NCI-H82 treated with DMSO at 0.1 percent for 48 hours (cell line): ENCODE measurements around the gene CD59.
"Not testable (repeated sequence)": the region's sequence is repeated elsewhere in the genome, so short reads cannot be mapped to it uniquely, and the experiment has no call there.

Experiments used
- DNase-seq: peaks from one replicate; lab custom pipeline; 2025; ENCODE audit not compliant: unreplicated experiment; lab: John Stamatoyannopoulos, UW

The CD59 gene

DNA sequence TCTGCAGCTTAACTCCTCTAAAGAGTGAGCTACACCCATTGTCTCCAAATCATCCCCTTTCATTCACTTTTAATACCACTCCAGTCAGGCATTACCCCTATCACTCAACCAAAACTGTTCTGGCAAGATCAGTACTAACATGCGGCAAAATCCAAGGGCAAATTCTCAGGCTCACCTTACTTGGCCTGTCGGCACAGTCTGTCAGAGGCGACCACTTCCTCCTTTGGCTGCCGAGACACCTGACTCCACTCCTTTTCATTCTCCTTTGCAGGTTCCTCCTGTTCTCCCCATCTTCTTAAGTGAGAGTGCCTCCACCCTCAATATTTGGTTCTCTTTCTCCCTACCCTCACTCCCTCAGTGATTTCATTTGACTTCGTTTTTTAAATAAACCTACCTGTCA, 39.8 kb downstream of the CD59 start:
- DNase-seq, result no peak

DNA sequence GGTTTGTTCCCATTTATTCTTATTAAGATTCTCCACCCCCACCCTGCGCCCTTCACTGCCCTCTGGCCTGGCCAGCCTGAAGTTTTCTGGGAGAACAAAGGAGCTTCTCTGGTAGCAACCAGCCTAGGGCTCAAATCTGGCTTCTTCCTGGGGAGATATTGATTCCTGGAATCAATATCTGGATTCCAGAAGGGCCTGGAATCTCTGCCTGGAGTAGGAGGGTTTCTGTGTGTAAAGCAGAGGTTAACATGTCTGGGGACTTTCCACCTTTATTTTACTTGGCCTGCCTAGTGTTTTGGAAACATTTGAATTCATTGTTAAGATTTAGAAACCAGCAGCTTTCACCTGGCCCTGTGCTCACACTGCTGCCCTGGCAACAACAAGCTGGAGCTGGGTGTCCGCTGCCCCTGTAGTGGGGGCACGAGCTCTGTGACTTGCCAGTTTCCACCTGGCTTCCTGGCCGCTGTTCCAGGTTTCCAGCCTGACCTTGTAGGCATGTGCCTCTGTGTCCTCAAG, 41.1 kb downstream of the CD59 start:
- no peak for DNase-seq

DNA sequence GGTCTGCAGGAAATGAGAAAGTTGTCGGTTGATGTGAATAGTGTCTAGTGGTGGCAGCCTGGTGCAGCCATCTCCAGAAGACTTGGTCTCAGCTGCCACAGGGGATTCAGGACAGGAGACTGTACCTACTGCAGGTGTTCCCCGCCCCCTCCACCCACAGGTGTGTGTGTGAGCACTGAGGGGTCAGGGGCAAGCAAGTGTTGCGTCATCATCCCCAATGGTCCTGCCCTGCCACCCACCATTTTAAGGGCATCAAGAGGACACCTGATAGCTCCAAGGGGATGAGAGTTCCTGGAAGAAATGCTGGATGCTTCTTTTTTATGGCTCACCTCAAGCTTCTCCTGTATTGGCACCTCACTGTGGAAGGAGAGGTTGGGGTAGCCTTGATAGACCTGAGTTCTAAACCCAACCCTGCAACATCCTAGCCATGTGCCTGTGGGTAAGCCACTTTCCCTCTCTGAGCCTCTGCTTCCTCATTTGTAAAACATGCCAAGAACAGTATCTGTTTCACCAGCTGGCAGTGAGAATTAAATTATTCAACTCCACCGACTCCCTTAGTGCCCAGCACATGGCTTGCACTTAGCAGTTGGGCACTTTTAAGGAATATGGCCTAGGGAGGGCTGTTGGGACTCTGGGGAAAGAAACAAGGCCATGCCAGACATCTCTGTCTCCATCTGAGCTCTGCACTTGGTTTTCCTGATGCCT, 41.7 kb downstream of the CD59 start:
- no peak for DNase-seq

DNA sequence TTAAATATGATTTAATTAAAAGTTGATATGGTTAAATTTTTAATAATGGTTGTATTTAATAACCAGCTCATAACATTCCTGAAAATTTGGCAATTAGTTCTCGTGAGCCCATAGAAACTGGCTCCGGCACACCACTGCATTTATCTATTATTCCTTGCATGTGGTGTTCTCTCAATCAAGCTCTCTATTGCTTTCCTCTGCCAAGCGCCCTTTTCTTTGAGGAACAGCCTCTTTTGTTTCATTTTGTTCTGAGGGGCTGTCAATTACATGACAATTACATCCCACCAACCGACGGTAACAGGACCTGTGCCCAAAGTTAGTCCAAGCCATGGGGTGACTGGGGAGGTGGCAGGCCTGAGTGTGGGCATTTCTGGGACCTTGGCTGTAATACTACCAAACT, 43.7 kb downstream of the CD59 start:
- DNase-seq, result no peak

DNA sequence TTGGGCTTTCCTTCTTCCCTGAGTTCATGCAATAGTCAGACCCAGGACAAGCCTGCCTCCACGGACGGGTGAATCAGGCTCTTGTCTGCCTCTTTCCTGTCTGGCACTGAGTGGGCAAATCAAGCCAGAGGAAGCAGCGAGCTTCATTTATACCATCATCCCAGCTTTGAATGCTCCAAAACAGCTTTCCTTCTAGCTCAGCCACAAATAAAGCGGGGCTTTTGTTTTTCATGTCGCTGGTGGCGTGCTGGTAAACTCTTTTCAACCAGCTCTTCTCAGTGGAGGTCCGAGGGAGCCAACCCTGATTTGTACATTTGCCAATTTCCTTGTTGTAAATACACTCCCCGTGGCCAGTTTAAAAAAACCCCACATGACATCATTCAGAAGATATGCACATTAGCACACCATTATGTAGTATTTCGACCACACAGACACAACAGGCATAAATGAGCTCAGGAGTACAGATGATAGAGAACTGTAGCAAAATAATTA, 44.2 kb downstream of the CD59 start:
- DNase-seq, result no peak

DNA sequence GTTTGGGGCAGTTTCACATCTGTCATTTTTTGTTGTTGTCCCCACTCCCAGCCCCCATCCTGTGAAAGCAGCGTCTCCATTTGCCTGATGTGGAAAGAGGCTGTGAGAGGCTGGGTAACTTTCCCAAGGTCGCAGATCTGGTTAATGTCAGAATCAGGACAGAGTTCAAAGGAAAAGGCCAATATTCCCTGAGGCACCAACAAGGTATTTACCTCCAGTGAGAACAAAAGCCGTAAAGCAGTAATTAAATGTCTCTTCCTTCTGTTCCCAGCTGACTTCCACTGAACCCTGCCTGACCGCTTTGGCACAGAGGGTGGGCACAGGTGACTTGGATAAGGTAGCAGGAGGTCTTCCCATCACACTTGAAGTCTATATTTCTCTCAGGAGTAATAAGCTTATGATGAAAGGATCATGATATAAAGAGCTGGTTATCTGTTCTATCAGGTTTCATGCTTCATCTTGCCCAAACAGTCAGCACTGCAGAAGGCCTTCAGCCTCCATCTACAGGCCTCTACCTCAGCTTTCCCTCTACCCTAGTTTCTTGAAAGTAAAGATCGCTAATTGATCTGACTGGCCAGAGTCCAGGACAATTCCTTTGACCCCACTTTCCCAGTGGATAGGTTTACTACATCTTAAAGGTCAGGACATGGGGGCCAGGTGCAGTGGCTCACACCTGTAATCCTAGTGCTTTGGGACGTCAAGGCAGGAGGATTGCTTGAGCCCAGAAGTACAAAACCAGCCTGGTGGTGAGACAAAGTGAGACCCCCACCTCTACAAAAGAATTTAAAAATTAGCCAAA, 45.0 kb downstream of the CD59 start:
- DNase-seq, result no peak

DNA sequence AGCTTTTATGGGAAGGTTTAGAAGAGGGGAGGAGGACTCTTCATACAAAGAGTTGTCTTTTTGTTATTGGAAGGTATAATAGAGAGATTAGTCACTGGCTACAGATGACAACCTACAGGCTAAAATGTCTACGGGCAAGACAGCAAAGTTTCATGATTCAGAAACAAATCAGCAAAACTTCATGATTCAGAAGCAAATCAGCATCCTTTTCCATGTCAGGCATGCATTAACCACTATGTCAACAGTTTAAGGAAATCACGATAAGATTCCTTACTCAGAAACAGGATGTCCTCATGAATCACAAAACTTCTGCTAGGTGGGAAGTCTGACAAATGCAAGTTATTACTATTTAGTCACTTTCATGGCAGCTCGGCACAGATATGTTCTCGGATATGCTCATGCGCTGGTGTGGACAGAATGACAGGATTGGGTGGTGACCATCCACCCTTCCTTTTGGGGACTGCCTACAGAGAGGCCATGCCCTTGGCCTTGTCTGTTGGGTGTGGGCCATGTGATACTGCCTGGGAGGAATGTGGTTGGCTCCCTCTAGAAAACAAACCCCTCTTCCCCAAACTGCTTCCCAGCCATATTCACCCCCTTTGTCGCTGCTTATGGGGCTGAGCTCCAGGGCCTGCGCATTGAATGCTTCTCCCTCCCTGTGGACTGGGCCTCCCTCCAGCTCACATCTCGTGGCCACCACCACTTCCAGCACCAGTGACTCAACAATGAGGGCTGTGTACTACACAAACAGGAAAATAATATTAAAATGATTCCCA, 45.7 kb downstream of the CD59 start:
- DNase-seq, result no peak

DNA sequence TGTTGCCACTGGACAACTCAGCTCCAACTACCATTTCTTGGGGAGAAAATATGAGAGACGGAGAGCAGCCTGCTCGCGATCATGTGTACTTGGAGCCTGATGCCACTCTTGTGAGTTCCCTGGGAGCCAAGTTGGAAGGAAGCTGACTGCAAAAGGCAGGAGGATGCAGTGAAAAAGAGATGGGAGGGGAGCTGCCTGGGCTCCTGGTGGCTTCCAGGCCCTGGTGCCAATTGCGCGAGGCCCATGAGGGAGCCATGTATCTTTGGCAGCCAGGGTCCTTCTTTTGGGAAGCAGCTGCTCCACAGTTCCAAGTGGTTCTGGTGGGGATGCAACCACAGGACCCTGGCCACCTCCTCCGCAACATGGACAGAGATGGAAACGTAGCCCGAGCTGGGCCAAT, 46.7 kb downstream of the CD59 start:
- DNase-seq, result no peak

DNA sequence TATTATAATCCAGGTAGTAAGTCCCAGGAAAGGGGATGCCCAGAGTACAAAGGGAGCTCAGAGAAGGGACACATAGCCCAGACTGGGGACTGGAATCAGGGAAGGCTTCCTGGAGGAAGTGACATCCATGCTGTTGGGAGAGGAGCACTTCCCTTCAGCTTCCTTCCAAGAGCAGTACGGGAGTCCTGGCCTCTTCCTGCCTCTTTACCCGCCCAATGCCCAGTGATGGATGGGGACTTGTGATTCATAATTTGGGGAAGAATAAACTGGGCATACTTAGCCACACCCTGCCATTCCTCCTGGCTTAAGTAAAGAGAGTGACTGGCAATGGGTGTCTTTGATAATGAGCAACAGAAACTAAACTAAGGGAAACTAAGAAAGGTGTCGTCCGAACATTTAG, 47.1 kb downstream of the CD59 start:
- no peak for DNase-seq

DNA sequence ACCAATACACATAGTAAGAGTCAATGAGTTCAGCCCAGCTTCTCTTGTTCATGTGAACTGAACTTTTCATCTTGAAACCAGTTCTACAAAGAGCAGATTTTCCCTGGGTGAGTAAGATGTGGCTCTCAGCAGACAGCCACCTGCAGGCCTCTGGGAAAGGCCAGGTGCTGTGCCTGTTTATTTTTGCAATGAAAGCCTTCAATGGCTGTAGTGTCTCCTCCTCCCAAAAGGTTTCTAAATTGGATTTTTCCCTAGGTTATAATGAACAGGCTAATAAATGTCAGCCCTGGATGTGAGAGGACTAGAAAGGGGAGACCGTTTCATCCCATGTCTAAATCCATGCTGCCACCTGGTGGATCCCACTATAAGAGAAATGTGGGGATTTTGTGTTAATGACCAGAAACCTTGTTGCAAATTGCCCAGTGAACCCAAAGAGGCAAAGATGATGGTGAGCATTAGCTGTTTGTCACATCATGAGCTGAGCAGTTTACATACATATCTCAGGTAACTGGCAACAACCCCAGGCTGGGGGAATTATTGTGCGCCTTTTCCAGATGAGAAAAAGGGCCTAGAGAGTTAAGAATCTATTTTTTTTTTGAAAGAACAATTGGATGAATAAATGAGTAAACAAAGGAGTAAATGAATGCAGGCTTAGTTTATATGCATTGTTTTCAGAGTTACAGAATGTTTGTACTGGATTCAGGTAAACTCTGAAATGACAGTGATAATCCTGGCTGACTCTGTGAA, 48.3 kb downstream of the CD59 start:
- DNase-seq, result peak; percentile 66

DNA sequence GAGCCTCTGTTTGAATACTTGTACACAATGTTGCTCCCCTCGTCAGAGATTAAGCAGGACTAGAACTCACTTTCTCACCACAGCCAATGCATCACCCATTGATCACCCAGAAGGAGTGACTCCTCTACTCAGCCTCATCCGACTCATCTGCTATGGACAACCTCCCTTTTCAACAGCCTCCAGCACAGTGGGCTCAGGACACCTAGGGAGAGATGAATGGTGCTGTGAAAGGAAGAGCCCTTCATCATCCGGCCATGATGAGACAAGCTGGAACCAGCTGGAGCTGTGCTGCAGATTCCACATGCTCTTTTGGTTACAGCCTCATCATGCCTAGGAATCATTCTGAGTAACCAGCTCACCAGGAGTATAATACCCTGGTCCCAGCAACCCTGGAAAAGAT, 51.1 kb downstream of the CD59 start:
- DNase-seq, result no peak

DNA sequence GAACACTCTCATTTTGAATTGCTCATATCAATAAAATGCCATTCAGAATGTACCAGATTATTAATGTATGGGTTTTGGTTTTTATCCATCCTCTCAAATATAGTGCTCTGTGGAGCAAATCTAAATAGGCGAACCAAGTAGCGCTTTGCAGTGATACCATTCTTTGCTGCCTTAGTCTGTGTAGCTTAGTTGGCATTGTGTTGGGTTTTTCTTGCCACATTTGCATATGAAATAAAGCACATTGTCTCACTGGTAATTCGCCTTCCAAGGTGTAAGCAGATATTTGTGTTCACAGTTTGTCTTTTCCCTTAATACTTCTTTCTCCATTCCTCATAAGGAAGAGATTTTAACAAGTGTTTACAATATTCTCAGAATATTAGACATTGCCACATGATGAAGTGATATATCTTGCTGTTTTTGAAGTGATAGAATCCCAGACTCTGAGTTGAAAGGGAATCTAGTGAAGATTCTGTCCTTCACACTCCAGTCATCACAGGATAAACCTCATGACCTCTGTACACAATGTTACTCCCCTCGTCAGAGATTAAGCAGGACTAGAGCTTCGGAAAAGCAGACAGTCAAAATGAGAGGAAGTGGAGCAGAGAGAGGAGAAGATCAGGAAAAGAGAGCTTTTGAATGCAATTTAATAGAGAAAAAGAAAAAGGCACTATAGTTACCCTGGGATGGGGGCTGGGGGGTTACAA, 52.1 kb downstream of the CD59 start:
- no peak for DNase-seq

DNA sequence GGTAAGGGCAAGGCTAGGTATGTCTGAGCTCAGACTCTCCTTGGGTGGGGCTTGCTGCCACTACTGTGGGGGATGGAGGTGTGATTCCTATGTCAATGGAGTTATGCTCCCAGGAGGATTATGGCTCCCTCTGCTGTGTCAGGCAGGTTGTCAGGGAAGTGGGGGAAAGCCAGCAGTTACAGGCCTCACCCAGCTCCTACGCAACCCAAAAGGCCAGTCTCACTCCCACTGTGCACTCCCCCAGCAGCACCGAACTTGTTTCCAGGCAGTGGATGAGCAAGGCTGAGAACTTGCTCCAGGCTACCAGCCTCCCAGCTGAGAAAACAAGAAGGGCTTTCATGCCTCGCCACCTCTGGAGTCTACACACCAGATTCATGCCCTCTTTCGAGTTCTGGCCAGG, 53.8 kb downstream of the CD59 start:
- DNase-seq, result no peak

DNA sequence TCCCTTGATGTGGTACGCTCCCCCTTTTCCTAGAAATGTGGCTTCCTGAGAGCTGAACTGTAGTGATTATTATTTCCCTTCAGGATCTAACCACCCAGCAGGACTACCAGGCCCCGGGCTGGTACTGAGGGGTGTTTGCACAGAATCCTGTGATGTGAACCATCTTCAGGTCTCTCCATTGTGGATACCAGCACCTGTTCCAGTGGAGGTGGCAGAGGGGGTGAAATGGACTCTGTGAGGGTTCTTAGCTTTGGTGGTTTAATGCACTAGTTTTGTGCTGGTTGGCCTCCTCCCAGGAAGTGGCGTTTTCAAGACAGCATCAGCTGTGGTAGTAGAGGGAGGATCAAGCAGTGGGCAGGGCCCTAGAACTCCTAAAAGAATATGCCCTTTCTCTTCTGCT, 54.2 kb downstream of the CD59 start:
- DNase-seq, result no peak

DNA sequence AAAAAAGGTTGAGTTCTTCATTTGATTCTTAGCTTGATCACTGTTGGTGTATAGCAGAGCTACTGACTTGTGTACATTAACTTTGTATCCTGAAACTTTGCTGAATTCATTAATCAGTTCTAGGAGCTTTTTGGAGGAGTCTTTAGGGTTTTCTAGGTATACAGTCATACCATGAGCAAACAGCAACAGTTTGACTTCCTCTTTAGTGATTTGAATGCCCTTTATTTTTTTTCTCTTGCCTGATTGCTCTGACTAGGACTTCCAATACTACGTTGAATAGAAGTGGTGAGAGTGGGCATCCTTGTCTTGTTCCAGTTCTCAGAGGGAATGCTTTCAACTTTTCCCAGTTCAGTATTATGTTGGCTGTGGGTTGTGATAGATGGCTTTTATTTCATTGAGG, 57.6 kb downstream of the CD59 start:
- DNase-seq, result not testable (repeated sequence)

DNA sequence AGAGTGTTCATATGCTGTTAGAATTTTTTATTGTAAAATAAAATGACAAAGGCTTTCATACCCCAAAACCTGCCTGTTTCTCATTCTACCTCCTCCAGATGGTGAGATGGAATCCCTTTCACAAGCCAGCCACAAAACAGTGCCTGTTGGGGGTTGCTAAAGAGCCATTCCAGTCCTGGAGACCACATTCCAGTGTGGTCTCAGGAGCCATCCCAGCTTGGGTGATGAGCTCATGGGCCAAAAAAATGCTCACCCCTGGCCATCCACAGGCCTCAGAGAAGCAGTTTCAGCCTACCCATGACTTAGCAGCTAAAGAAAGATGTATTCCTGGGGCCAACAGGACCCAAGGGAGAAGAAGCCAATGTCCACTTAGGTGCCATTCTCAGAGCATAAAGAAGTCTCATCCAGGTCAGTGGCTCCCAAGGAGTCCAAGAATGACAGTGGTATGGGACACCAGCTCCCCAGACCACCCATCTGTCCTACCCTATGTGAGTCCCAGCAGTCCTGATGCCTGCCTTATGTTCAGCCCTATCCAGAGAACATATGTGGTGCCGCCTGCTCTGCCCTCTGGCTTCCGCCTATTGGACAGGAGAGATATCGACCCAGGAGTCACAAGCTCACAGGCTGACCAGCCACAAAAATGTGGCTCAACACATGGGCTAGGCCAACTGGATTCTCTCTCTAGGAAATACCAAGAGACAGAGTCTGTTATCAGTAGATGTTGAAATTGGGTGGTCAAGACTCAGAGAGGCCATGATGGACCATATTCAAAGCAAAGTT, 62.0 kb downstream of the CD59 start:
- DNase-seq, result no peak

DNA sequence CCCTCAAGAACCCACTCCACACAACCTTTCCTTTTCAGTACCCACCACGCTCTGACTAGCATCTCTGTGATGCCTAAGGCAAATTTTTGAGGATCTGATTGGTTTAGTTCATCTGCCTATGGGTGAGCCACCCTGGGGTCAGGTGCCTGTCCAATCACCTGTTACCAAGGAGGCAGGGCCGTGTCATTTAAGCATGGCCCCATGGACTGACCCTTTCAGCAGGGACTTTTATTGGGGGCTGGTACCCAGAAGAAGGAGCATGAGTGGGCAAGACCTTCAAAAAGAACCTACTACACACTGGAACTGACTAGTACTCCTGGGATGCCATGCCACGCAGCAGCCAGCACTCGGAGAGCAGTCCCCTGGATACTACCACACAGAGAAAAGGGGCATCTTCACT, 64.0 kb downstream of the CD59 start:
- no peak for DNase-seq

DNA sequence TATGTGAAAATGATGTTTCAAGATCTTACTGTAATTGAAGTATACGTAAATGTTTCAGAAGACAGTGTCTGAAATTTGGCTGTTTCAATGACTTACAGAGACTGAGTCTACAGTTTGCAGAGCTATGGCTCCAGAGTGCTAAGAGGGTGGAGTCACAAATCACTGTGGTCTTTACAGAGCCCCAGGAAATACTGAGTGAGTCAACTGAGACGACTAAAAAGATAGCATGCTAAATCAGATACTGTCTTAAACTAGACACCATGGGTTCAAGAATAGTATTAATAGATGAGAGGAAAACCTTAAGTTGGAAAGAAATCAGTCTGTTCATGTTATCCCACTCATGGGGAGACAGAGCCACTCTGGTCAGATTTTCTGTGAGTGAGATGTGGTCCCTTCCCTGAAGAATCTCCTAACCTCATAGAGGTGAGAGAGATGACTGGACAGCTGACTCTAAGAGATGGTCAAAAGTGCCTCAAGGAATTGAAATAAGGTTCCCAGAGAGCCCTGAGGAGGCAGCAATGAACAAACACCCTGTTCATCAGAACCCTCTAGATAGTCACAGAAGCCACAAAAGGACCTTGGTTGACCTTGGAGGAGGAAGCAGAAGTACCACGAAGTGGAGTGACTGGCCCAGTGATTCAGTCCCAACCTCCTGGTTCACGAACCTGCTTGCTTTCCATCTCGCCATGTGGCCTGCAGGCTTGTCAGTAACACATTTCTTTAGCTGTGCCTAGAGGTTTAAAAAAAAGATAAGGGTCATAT, 65.8 kb downstream of the CD59 start:
- no peak for DNase-seq
